IPS-20b (cell line): ENCODE results near the gene RNF25.
A peak's percentile ranks its signal among the peaks of the same experiment; 100 is the strongest.

Source experiments
- H3K27ac ChIP-seq: one replicate; pipeline ENCODE4 v1.5.1; 2013; ENCODE audit warnings: low read length
- H3K27me3 ChIP-seq: 2 replicates; pipeline ENCODE4 v1.6.1; 2013; ENCODE audit warnings: mild to moderate bottlenecking, low read length, inconsistent platforms; ENCODE audit not compliant: insufficient read depth
- H3K36me3 ChIP-seq: 2 replicates; pipeline ENCODE4 v1.6.1; 2013; ENCODE audit warnings: low read depth, mild to moderate bottlenecking, inconsistent platforms, low read length, moderate library complexity; ENCODE audit not compliant: insufficient read depth
- H3K4me1 ChIP-seq: 2 replicates; pipeline ENCODE4 v1.6.1; 2013; ENCODE audit warnings: mild to moderate bottlenecking, control low read depth, inconsistent platforms, low read length, moderate library complexity; ENCODE audit not compliant: insufficient read depth
- H3K4me3 ChIP-seq: 2 replicates; pipeline ENCODE4 v1.5.1; 2013; ENCODE audit warnings: mild to moderate bottlenecking, low read length, inconsistent platforms
- H3K9ac ChIP-seq: 2 replicates; pipeline ENCODE4 v1.6.1; 2013; ENCODE audit warnings: low read depth, mild to moderate bottlenecking, inconsistent platforms, low read length, moderate library complexity
- H3K9me3 ChIP-seq: 2 replicates; pipeline ENCODE4 v1.6.1; 2013; ENCODE audit warnings: mild to moderate bottlenecking, low read depth, low read length, inconsistent platforms; ENCODE audit not compliant: insufficient read depth

The RNF25 gene, protein sequence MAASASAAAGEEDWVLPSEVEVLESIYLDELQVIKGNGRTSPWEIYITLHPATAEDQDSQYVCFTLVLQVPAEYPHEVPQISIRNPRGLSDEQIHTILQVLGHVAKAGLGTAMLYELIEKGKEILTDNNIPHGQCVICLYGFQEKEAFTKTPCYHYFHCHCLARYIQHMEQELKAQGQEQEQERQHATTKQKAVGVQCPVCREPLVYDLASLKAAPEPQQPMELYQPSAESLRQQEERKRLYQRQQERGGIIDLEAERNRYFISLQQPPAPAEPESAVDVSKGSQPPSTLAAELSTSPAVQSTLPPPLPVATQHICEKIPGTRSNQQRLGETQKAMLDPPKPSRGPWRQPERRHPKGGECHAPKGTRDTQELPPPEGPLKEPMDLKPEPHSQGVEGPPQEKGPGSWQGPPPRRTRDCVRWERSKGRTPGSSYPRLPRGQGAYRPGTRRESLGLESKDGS

GRCh38 chr2:218671654-218672566 is at the start of gene RNF25, which contains the start of gene STK36:
TSS of gene RNF25 (minus strand) at chr2:218672002. CDS start at chr2:218671970, 32 bp downstream.
TSS of gene STK36 (plus strand) at chr2:218672086. CDS start at chr2:218672830, 744 bp downstream.
- Histone ChIP-seq H3K4me1 (peaks cover 4% of the 10 kb centered on the region; the same call in 1 of the 2 replicates), H3K9ac (peak within 1 kb of the TSS; percentile 81), H3K9me3 (no peaks in the 10 kb centered on the region), H3K27ac (peak within 1 kb of the TSS; percentile 59), H3K27me3 (no peaks in the 10 kb centered on the region), H3K4me3 (peak within 1 kb of the TSS; percentile 92), H3K36me3 (peaks cover 25% of the 10 kb centered on the region)

- Histone ChIP-seq H3K9ac (no peak overlapping the region), H3K27ac (no peak overlapping the region), H3K9me3 (0 out of 2 replicates have a peak, but pooled peaks cover 3% of the 10 kb centered on the region), H3K4me3 (no peak overlapping the region), H3K27me3 (no peaks in the 10 kb centered on the region), H3K4me1 (peaks cover 23% of the 10 kb centered on the region), H3K36me3 (peaks cover 11% of the 10 kb centered on the region; the same call in 1 of the 2 replicates)
Observed at GRCh38 chr2:218721488-218721887, 49.7 kb upstream of the RNF25 start.

GRCh38 chr2:218720048-218721041 is 48.5 kb upstream of the RNF25 start:
- Histone ChIP-seq H3K4me3 (no peak overlapping the region), H3K27ac (no peak overlapping the region), H3K27me3 (no peaks in the 10 kb centered on the region), H3K9me3 (no peaks in the 10 kb centered on the region), H3K4me1 (peaks cover 23% of the 10 kb centered on the region), H3K36me3 (peaks cover 19% of the 10 kb centered on the region), H3K9ac (no peak overlapping the region)

- H3K9me3 ChIP-seq: no peaks in the 10 kb centered on the region
- no peaks in the 10 kb centered on the region for H3K27me3 ChIP-seq
- no peak overlapping the region for H3K4me3 ChIP-seq
- H3K27ac ChIP-seq: no peak overlapping the region
- H3K4me1 ChIP-seq: peaks cover 23% of the 10 kb centered on the region
- H3K9ac ChIP-seq: 0 out of 2 replicates have a peak overlapping the region, but pooled peaks have one; percentile 3
- peaks cover 25% of the 10 kb centered on the region for H3K36me3 ChIP-seq
Observed at GRCh38 chr2:218719457-218719856, 47.7 kb upstream of the RNF25 start.

DNA sequence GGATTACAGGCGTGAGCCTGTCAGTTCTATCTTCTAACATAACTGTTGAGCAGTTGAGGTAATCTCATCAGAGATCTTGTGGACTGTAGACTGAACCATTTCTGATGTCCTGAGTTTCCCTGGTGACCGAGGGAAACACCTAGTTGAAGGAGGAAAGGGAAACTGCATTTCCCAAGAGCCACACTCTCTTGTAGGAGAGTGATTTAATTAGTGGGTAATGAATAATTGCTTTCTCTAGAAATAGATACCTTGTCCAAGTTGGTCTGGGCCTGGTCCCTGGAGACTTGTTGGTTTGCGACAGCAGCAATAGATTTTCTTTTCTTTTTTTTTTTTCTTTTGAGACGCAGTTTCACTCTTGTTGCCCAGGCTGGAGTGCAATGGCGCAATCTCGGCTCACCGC is 46.3 kb upstream of the RNF25 start:
- Histone ChIP-seq H3K9ac (no peak overlapping the region), H3K27me3 (no peaks in the 10 kb centered on the region), H3K9me3 (no peaks in the 10 kb centered on the region), H3K36me3 (peaks cover 36% of the 10 kb centered on the region), H3K27ac (no peak overlapping the region), H3K4me1 (peaks cover 21% of the 10 kb centered on the region), H3K4me3 (no peak overlapping the region)

GRCh38 chr2:218717262-218717661 is 45.5 kb upstream of the RNF25 start:
- H3K4me1 ChIP-seq: peaks cover 15% of the 10 kb centered on the region; the same call in 1 of the 2 replicates

DNA sequence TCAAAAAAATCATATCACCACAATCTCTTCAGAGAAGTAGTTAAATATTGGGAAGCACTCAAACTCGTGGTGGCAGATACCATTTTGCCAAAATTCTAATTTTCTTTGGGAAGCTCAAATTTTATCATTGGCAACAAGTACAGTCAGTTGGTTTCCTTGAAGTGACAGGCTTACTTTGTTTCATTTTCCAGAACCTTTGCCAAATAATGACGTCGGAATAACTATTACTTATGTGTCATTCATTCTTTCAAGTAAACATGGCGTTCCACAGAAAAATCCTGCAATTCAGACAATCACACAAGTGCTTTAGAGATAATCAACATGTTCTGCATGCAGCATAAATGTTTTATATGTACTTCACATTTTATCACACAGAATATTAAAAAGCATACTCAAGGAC is 44.3 kb upstream of the RNF25 start:
- Histone ChIP-seq H3K9ac (no peak overlapping the region), H3K27me3 (no peaks in the 10 kb centered on the region), H3K36me3 (peaks cover 41% of the 10 kb centered on the region), H3K27ac (no peak overlapping the region), H3K4me1 (peaks cover 10% of the 10 kb centered on the region; the same call in 1 of the 2 replicates), H3K4me3 (no peak overlapping the region), H3K9me3 (no peaks in the 10 kb centered on the region)

More at GRCh38 chr2:218717262-218717661, 45.5 kb upstream of the RNF25 start:
- Histone ChIP-seq H3K9me3 (no peaks in the 10 kb centered on the region), H3K36me3 (peaks cover 41% of the 10 kb centered on the region), H3K27ac (no peak overlapping the region), H3K4me3 (no peak overlapping the region), H3K27me3 (no peaks in the 10 kb centered on the region), H3K9ac (no peak overlapping the region)

DNA sequence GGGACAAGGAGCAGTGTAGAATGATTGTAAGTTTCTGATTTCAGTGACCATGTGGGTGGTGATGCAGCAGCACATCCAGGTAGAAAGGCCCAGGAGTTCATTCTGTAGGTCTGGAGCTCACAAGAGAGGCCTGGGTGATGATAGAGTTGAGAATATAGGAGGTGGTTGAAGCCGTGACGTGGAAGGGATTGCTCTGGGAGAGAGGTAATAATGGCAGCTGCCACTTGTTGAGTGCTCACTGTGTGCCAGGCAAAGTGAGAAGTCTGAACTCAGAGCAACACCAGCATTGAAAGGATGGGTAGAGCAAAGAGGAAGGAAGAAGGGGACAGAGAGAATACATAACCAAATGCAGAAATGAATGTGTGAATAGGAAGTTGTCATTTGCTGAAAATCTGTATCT is 42.1 kb upstream of the RNF25 start:
- Histone ChIP-seq H3K4me3 (no peak overlapping the region), H3K9ac (no peak overlapping the region), H3K4me1 (no peaks in the 10 kb centered on the region; the same call in 1 of the 2 replicates), H3K27ac (no peak overlapping the region), H3K9me3 (no peaks in the 10 kb centered on the region), H3K36me3 (peaks cover 41% of the 10 kb centered on the region), H3K27me3 (no peaks in the 10 kb centered on the region)

DNA sequence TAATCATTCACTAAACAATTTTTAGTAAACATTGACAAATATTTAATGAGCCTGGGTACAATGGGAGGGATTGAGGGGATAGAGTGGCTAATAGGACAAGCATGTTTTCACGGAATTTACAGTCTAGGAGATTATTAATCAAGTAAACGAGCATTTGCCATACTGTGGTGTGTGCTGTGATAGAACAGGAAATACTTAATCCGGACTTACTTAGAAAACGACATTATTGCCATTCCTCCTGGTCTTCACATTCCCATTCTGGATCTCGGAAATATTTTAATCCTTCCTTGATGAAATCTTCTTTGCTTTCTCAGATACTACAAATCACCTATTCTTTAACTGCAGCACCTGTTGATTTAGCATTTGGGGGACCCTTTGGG is 39.7 kb upstream of the RNF25 start:
- Histone ChIP-seq H3K4me3 (peak overlapping the region; percentile 93), H3K27me3 (no peaks in the 10 kb centered on the region), H3K4me1 (no peaks in the 10 kb centered on the region), H3K9me3 (no peaks in the 10 kb centered on the region), H3K27ac (no peak overlapping the region), H3K36me3 (peaks cover 31% of the 10 kb centered on the region), H3K9ac (peak overlapping the region; percentile 86)

DNA sequence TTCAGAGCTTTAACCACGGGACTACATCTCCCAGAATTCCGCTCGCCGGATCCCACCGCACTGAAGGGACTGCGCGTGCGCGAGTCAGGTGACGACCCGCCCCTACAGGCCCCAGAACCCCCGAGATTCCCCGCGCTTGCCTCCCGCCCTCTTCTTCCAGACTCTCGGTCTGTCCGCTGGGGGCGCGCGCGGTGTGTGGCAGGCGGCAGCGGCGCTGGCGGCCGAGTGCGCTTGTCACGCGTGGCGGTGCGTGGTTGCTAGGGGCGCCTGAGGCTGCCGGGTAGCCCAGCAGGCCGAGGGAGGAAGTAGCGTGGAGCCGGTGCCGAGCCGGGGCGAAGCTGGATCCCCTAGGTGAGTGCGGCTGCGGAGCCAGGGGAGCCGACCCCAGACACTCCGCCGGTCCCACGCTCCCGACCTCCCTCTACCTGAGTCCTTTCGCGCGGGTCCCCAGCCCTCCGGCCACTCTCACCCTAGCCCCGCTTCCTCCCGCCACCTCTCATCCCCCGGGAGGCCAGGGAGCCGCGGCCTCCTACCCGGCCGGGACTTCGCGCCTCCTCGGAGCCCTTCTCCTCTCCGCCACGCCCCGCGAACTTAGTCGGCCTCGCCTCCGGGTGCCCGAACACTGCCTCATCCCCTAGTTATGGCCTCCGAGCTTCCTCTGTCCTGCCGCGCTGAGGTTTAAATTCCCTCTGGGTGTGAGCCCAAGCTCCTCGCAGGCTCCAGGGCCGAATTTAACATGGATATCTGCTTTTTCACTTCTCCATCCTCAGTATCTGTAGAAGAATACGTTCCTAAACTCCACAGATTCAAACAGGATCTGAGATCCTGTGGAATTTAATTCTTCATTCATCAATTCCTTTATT is 39.1 kb upstream of the RNF25 start, which contains the start of gene TTLL4:
TSS of gene TTLL4 (plus strand) at position 149 of the 863 bp plus-strand sequence. CDS start 26,842 bp downstream, outside the sequence.
- H3K4me1 ChIP-seq: no peaks in the 10 kb centered on the region

More for the DNA sequence above, 39.1 kb upstream of the RNF25 start, which contains the start of gene TTLL4:
- no peaks in the 10 kb centered on the region for H3K9me3 ChIP-seq
- H3K9ac ChIP-seq: peak within 1 kb of the TSS; percentile 86
- H3K4me3 ChIP-seq: peak within 1 kb of the TSS; percentile 93
- no peaks in the 10 kb centered on the region for H3K27me3 ChIP-seq
- peak within 1 kb of the TSS; percentile 65 for H3K27ac ChIP-seq
- H3K36me3 ChIP-seq: peaks cover 26% of the 10 kb centered on the region
